ENCODE data around the gene CDCA7.

DNA sequence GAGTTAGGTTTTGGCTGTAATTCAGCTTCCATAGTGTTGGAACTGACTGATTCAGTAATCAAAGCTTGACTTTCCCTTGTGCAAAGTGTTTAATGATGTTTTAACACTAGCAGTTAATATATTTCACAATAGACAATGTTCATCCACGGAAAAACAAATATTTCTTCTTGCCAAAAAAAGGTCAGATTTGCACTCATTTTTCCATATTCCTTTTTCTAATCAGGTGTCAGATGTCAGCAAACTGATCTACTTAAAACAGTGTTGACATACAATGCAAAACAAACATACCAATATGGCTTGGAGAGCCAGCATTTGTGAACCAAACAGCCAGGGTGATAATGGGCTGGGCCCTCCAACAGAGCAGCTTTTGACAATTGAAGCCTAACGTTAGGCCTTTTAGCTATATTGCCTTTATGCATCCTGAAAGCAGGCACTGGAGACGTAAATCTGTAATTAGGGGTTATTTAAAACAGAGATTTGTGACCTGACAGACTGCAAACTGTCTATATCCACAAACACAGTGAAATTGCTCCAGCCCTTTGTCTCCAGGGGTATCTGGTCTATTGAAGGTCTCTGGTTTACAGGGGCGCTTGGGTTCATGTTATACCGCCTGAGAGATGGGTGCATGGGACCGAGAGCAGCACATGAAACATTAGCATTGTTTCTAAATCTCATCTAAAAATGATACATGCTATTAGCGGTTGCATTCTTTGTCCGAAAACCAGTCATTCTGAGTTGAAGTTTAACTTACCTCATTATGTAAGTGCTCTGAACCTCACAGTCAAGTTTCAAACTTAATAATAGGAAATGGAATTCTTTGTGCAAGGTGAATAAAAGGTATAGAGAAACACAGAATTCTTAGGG lies 7.1 kb upstream of the CDCA7 start:
- TF ChIP-seq, protein P1, sequence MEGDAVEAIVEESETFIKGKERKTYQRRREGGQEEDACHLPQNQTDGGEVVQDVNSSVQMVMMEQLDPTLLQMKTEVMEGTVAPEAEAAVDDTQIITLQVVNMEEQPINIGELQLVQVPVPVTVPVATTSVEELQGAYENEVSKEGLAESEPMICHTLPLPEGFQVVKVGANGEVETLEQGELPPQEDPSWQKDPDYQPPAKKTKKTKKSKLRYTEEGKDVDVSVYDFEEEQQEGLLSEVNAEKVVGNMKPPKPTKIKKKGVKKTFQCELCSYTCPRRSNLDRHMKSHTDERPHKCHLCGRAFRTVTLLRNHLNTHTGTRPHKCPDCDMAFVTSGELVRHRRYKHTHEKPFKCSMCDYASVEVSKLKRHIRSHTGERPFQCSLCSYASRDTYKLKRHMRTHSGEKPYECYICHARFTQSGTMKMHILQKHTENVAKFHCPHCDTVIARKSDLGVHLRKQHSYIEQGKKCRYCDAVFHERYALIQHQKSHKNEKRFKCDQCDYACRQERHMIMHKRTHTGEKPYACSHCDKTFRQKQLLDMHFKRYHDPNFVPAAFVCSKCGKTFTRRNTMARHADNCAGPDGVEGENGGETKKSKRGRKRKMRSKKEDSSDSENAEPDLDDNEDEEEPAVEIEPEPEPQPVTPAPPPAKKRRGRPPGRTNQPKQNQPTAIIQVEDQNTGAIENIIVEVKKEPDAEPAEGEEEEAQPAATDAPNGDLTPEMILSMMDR (IDR thresholded peaks at IDR 0.05; ENCODE audit: extremely low read depth in 1 of 2, insufficient read depth in 1 of 2, low read depth in 1 of 2, low read length in 2 of 2): no peak
- TF ChIP-seq EZH2 (IDR thresholded peaks at IDR 0.05; ENCODE audit: borderline replicate concordance, low read depth, low read length, severe bottlenecking): no peak
- no peak for TF ChIP-seq POLR2AphosphoS5 (IDR thresholded peaks at IDR 0.05; ENCODE audit: insufficient read depth, low read depth, low read length)
- TF ChIP-seq POLR2A (IDR thresholded peaks at IDR 0.05; ENCODE audit: low read depth, low read length): no peak
- TF ChIP-seq MAX (IDR thresholded peaks at IDR 0.05; ENCODE audit: insufficient read depth, insufficient read length): no peak
- no peak for TF ChIP-seq FOS (IDR thresholded peaks at IDR 0.05; ENCODE audit: borderline replicate concordance, insufficient read depth, low read length)
- no peak for TF ChIP-seq MYC (IDR thresholded peaks at IDR 0.05; ENCODE audit: low read depth, low read length)

All from endothelial cell of umbilical vein (primary cell).